Measurements from ENCODE around the gene FNBP1.

Gene FNBP1

GRCh38 chr9:130072515-130073235, 29.7 kb upstream of the FNBP1 start:
- DNase-seq (ENCODE audit: extremely low read depth, low read depth), result no peak
- TF ChIP-seq CTCF (IDR thresholded peaks at IDR 0.05; ENCODE audit: low read depth, low read length), result no peak

- TF ChIP-seq CTCF (IDR thresholded peaks at IDR 0.05; ENCODE audit: low read depth, low read length), result no peak
- DNase-seq (ENCODE audit: extremely low read depth, low read depth), result no peak
Measured at GRCh38 chr9:130069048-130069447, 26.1 kb upstream of the FNBP1 start.

DNA sequence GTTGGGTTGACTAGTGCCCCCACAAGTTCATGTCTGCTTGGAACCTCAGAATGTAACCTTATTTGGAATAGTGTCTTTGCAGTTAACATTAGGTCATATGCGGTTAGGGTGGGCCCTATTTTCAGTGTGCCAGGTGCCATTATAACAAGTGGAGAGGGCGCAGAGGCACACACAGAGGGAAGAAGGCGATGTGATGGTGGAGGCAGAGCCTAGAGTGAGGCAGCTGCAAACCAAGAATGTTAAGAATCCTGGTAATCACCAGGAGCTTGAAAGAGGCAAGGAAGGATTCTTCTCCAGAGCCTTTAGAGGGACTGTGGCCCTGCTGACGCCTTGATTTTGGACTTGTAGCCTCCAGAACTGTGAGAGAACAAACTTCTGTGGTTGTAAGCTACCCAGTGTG, 21.6 kb upstream of the FNBP1 start:
- DNase-seq (ENCODE audit: extremely low read depth, low read depth), result no peak
- no peak for TF ChIP-seq CTCF (IDR thresholded peaks at IDR 0.05; ENCODE audit: low read depth, low read length)

DNA sequence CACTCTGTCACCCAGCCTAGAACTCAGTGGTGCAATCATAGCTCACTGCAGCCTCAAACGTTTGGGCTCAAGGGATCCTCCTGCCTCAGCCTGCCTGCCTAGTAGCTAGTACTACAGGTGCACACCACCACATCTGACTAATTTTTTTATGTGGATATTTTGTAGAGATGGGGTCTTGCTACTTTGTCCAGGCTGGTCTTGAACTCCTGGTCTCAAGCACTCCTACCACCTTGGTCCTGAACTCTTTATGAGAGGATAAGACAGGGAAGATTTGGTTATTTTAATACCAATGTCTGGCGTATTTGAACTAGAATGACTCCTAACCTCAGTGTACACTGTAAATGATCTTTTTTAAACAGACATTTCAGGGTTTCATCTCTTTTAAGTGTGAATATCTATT, 19.8 kb upstream of the FNBP1 start:
- no peak for DNase-seq (ENCODE audit: extremely low read depth, low read depth)
- TF ChIP-seq CTCF (IDR thresholded peaks at IDR 0.05; ENCODE audit: low read depth, low read length), result no peak

DNA sequence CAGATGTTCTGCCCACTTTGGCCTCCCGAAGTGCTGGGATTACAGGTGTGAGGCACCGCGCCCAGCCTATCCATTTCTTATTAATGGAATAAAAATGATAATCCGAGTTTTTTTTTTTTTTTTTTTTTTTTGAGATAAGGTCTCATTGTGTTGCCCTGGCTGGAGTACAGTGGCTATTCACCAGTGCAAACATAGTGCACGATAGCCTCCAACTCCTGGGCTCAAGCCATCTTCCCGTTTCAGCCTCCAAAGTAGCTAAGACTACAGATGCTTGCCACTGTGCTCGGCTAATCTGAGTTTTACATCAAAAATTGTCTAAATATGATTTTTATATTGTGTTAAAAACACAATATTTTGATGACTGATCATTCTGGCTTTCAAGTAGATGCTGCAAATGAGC, 17.3 kb upstream of the FNBP1 start:
- no peak for TF ChIP-seq CTCF (IDR thresholded peaks at IDR 0.05; ENCODE audit: low read depth, low read length)
- DNase-seq (ENCODE audit: extremely low read depth, low read depth), result no peak

DNA sequence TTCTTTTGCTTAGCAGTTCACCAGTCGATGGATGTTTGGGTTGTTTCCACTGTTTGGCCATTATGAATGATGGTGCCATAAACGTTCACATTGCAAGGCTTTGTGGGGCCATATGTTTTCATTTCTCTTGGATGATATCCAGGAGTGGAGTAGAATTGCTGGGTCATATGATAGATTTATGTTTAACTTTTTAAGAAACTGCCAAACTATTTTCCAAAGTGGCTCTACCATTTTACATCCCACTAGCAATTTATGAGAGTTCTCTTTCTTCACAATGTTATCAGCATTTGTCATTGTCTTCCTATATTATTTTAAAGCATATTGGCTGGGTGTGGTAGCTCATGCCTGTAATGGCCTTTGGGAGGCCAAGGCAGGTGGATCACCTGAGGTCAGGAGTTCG, 15.9 kb upstream of the FNBP1 start:
- DNase-seq (ENCODE audit: extremely low read depth, low read depth), result no peak
- no peak for TF ChIP-seq CTCF (IDR thresholded peaks at IDR 0.05; ENCODE audit: low read depth, low read length)

DNA sequence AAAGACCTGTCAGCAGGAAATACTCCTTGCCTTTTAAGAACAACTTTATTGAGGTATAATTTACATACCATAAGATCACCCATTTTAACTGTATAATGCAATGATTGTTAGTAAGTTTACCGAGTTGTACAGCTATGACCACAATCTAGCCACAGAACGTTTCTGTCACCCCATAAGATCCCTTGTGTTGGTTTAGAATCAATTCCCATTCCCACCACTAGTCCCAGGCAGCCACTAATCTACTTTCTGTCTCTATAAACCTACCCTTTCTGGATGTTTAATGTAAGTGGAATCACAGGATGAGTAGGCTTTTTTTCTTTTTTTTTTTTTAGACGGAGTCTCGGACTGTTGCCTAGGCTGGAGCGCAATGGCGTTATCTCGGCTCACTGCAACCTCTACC, 15.2 kb upstream of the FNBP1 start:
- no peak for TF ChIP-seq CTCF (IDR thresholded peaks at IDR 0.05; ENCODE audit: low read depth, low read length)
- DNase-seq (ENCODE audit: extremely low read depth, low read depth), result no peak

Measured in AG09319 (cell line).